Stomach (tissue), 4 donors: ENCODE data around the gene CR1L.

Experiments
- EP300 ChIP-seq: sonication (generic); formaldehyde crosslinking; IDR thresholded peaks from one replicate; pipeline ENCODE4 v1.6.1; 2017; ENCODE audit warnings: antibody characterized with exemption
- POLR2A ChIP-seq, 4 donors: fragments of 450-650 bp; IDR thresholded peaks; one replicate each; pipeline ENCODE4 v1.6.1; 2016; ENCODE audit warnings: antibody characterized with exemption in 4 of 4, control low read depth in 2 of 4, mild to moderate bottlenecking in 1 of 4, moderate library complexity in 1 of 4
- TF ChIP-seq, protein P1 (sequence below), 7 experiments: fragments of 450-650 bp in 4 of 7; fragments of 200-600 bp in 3 of 7; sonication (generic) in 3 of 7; IDR thresholded peaks; one replicate each; pipeline ENCODE4 v1.5.1; 2016 to 2019; ENCODE audit warnings: antibody characterized with exemption in 7 of 7, control low read depth in 2 of 7, mild to moderate bottlenecking in 1 of 7

DNA sequence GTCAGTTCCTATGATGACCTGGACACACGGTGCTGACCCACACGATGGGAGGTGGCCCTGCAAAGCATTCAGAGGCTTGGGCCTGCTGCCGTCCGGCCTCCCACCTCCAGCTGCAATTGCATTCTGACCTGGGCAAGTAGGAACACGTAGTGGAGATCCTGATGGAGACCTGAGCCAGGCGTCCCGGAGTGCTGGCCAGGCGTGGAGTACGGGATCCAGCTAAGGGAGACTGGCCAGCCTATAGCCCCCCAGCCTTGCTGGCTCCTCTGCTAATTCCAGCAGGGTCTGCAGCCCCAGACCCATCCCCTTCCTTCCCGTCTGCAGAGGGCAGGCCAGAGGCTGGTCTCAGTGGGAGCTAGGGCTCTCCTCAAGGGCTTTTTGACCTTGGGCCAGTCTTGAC lies 118.2 kb downstream of the CR1L start:
- no peak for TF ChIP-seq EP300
- TF ChIP-seq, protein P1, sequence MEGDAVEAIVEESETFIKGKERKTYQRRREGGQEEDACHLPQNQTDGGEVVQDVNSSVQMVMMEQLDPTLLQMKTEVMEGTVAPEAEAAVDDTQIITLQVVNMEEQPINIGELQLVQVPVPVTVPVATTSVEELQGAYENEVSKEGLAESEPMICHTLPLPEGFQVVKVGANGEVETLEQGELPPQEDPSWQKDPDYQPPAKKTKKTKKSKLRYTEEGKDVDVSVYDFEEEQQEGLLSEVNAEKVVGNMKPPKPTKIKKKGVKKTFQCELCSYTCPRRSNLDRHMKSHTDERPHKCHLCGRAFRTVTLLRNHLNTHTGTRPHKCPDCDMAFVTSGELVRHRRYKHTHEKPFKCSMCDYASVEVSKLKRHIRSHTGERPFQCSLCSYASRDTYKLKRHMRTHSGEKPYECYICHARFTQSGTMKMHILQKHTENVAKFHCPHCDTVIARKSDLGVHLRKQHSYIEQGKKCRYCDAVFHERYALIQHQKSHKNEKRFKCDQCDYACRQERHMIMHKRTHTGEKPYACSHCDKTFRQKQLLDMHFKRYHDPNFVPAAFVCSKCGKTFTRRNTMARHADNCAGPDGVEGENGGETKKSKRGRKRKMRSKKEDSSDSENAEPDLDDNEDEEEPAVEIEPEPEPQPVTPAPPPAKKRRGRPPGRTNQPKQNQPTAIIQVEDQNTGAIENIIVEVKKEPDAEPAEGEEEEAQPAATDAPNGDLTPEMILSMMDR (IDR thresholded peaks at IDR 0.05) = no peak
- TF ChIP-seq POLR2A (IDR thresholded peaks at IDR 0.05) = no peak
